ENCODE data around the gene WFDC13.

- no peak for TF ChIP-seq POLR2A (IDR thresholded peaks at IDR 0.05)
- TF ChIP-seq CTCF (IDR thresholded peaks at IDR 0.05), result no peak
These were observed 40.8 kb downstream of the WFDC13 start for GRCh38 chr20:45742596-45742995.
